CD4-positive, alpha-beta T cell treated with Interleukin-12 subunit alpha and Interleukin-12 subunit beta, for 1 hour (primary cell): ENCODE results near the gene EID3.
"Not testable (repeated sequence)": the region's sequence is repeated elsewhere in the genome, so short reads cannot be mapped to it uniquely, and the experiment has no call there.

Experiments
- DNase-seq: peaks from one replicate; pipeline ENCODE4 v3.0.0-alpha.2; 2020

Gene EID3

DNA sequence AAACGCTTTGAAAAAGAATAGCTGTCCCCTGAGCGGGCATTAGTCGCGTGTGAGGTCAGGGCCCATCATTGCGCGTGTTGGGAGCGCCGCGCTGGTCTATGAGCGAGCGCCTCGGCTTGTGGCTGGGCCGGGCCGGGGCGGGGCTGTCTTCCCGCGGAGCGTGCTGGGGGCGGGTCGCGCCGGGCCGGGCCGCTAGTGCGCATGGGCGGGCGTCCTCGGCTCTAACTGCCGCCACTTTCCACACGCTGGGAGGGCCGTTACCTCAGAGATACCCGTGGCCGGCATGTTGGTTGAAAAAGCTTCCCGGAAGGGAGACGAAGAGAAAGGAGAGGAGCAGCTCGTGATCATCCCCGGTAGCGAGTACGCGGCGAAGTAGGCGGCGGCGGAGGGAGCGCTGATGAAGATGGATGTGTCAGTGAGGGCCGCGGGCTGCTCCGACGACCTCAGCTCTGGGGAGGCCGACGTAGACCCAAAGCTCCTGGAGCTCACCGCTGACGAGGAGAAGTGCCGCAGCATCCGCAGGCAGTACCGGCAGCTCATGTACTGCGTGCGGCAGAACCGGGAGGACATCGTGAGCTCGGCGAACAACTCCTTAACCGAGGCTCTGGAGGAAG, at the start of gene EID3:
Gene EID3 (plus strand): TSS at position 202 of the 614 bp plus-strand sequence. CDS start 196 bp downstream, at position 398.
- peak; percentile 94 for DNase-seq

DNA sequence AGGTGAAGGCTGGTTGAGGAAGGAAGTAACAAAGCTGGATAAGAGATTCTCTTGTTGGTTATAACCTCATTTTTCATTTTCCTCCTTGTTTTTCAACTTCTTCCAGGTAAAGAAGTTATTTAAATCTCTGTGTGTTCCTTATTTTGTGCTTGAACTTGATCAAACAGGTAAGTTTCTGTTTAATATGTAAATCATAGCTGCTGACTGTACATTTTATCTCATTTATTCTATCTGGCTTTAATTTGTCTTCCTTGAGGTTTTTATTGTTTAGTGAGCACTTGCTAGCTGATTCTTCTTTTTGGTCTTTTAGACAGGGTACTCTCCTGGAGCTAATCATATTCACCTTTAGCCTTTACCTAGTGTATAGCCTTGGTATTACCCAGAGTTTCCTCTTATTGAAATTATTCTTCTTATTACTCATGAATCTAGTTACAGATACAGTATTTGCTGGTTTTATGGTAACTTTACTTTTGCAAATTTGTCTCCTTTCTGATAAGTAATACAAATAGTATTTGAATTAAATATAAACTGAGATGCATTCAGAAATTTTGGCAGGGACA, 45.5 kb upstream of the EID3 start:
- no peak for DNase-seq

DNA sequence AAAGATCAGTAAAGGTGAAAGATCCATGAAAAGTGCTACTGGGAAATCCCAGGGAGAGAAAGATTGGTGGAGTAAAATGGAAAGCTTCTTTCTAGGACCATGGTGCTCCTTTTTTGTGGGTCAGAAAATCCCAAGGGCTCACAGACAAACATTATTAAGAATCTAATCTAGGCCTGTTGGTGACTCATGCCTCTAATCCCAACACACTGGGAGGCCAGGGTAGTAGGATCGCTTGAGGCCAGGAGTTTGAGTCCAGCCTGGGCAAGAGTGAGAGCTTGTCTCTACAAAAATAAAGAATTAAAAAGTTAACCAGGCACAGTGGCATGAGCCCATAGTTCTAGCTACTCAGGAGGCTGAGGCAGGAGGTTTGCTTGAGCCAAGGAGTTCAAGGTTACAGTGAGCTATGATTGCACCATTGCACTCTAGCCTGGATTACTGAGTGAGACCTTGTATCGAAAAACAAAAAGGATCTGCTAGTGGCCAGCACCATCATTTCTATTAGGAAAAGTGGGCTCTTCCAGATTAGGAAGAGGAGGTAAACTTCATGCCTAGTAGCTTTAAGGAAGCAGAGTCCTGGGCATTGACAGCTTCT, 45.0 kb upstream of the EID3 start:
- no peak for DNase-seq

DNA sequence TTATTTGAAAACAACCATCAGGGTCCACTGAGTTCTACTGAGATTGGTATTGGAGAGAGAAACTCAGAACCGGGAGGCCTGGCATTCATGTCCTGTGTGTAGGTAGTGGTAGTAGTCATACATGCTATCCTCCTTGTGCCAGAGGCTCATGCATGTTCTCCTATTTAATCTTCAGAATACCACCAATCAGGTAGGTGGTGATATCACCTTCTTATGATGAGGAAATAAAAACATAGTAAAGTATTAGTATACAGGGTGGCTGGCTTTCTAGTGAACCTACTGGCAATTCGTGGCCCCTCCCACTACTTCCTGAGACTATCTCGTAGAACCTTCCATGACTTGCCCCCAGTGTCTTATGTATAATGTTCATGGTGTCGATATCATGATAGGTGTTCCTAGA, 40.5 kb upstream of the EID3 start:
- no peak for DNase-seq

DNA sequence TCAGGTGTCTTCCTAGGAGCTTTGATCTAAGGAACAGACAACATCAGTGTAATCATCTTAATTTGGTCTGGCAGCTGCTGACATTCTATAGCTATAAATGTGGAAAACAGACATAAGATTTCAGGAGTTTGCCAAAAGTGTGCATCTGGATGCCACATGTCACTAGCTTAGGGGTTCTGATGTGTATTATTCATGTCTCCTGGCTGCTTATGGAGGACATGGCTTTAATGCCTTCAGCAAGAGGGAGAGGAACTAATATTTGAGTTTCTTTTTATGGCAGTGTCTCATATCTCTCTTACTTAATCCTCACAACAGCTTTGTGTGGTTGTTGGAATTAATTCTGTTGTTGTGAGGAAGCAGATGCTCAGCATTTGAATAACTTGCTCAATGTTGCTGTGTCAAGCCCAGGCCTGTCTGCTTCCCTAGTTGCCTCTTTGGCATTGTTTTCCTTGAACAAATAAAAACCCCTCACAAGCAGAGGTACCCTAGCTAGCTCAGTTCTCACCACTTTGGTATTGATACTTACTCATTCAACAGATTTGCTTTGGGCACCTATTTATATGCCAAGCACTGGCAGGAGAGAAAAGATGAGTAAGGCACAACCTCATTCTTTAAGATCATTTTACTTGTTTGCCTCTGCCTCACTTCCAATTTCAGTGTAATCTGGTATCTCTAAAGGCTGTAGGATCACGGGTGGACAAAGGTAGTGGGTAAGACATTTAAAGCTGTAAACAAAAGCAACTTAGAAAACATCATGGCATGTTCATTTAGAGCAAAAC, 39.8 kb upstream of the EID3 start:
- no peak for DNase-seq

DNA sequence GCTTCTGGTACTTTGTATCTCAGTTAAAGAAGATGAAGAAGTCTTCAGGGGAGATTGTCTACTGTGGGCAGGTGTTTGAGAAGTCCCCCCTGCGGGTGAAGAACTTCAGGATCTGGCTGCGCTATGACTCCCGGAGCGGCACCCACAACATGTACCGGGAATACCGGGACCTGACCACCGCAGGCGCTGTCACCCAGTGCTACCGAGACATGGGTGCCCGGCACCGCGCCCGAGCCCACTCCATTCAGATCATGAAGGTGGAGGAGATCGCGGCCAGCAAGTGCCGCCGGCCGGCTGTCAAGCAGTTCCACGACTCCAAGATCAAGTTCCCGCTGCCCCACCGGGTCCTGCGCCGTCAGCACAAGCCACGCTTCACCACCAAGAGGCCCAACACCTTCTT, 38.1 kb upstream of the EID3 start:
- DNase-seq, result not testable (repeated sequence)

DNA sequence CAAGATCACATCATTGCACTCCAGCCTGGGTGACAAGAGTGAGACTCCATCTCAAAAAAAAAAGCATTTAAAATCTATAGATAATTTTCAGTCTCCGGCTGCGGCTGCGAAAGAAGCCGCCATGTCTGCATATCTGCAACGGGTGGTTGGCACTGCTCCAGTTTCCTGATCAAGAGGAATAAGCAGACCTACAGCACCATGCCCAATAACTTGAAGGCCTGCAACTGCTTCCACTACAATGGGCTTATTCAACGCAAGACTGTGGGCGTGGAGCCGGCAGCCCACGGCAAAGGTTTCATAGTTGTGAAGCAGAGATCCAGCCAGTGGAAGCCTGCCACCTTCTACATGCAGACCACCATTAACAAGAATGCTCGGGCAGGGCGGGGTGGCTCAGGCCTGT, 30.6 kb upstream of the EID3 start:
- DNase-seq, result no peak

DNA sequence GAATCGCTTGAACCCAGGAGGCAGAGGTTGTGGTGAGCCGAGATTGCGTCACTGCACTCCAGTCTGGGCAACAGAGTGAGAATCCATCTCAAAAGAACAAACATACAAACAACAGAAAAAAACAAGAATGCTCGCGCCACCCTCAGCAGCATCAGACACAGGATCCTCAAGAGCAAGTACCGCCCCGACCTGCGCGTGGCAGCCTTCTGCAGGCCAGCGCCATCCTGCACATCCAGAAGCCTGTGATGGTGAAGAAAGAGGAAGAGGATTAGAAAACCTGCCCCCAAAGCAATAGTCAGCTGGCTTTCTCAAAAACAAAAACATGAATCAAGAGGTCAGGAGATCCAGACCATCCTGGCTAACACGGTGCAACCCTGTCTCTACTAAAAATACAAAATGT, 30.0 kb upstream of the EID3 start:
- no peak for DNase-seq

DNA sequence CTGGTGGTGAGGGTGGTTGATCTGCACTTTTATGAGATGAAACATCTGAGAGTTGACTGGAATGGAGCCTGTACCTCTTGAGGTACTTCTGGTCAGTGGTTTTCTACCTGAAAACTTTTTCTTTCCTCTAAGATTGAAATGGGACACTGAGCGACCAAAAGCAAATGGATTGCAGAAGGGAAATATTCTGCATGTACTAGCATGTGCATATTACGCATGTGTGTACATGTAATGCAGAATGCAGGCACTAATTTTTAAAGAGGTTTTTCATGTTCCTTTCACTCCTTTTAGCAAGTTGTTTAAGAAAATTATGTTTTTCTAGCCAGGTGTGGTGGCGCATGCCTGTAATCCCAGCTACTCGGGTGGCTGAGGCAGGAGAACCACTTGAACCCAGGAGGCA, 28.7 kb upstream of the EID3 start:
- no peak for DNase-seq

DNA sequence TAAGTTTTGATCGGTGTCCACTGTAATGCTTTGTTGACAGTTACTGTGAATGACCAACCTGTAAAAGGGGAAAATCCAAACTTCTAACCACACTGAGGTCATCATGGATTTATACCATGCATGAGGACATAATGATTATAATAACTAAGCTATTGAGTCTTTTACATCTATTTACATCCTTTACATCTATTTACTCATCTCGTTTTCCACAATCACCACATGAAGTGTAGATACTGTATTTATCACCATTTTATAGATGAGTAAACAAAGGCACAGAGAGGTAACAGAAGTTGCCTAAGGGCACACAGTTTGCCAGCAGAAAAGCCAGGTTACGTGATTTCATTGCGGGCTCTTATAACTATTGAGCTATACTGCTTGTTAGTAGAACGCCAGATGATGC, 27.9 kb upstream of the EID3 start:
- no peak for DNase-seq

DNA sequence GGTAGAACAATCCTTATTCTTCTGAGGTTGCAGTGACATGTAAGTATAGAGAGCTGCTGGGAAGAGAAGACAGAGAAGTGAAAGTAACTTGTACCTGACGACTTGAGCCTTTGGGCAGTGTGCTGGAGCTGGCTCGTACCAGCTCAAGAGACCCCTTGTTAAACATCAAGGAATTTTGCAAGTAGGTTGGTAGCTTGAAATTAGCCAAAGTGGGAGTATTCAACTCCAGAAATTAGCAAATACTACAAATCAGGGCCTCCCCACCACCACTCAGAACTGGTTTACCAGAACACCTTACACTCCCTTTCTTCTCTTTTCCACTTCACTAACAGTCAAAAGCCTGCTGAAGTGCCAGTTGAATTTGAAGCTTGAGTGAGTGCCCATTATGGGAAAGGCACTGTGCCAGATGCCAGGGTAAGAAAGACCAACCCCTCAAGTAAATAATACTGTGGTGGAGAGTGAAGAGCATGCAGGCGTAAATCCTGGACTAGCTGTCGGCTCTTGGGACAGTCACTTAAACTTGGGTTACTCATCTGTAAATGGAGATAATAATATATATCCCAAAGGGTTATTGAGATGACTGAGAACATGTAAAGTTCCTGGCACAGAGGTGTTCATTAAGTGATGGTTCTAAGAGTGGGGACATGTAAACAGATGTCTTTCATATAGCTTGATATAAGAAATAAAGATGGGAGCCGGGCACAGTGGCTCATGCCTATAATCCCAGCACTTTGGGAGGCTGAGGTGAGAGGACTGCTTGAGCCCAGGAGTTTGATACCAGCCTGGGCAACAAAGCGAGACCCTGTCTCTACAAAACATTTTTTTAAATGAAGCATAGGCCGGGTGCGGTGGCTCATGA, 27.0 kb upstream of the EID3 start:
- no peak for DNase-seq

DNA sequence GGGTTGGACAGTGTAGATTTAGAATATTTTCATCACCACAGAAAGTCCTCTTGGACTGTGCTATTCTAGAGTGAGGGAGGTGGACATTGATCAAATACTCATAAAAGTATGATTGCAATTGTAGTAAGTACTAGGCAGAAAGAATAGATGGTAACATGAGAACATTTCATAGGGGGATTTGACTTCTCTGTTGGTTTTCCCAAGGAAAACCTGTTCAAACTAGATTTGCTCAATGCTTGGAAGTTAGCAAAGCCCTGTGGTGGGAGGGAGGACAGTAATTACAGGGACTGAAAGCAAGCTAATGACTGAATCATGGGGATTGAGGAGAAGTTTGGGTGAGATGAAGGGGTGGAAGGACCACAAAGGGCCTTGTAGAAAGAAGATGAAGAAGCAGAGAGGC, 24.4 kb upstream of the EID3 start:
- no peak for DNase-seq

DNA sequence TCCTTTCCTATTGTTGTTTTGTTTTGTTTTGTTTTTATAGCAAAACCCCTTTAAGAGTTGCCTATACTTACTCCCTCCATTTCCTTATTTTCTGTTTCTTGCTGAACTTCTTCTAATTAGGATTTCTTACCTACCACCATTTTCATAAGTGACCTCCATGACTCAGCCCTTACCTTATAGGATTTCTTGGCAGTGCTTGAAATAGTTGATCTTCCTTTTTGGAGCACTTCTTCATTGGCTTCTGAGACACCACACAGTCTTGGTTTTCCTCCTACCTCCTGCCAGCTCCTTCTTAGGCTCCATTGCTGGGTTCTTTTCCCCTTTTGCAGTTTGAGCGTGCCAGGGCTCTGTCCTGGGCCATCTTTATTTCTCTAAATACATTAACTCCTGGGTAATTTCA, 23.4 kb upstream of the EID3 start:
- DNase-seq, result no peak

DNA sequence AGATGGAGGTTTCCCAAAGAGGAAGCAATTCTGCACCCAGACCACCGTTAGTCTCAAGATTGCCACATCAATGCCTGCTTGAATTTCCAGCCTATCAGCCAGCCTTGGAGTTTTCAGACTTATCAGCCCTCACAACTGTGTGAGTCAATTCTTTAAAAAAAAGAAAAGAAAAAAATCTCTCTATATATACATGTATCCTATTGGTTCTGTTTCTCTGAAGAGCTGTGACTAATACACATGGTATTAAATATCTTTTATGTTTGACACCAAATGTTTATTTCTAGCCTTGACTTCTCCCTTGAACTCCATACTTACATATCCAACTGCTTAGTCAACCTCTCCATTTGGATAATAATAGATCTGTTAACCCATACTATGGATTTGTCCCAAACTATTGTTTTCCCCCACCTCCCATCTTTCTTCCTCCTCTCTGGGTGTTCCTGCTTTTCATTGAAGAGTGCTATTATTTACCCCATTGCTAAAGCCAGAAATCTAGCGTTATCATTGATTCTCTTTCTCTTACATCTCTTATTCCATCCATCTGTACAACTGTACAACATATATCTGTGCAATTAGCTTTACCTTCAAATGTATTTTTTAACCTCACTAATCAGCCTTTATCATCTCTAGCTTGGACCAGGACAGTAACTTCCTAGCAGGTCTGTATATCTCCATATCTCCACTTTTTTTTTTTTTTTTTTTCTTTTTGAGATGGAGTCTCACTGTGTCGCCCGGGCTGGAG, 22.7 kb upstream of the EID3 start:
- no peak for DNase-seq

DNA sequence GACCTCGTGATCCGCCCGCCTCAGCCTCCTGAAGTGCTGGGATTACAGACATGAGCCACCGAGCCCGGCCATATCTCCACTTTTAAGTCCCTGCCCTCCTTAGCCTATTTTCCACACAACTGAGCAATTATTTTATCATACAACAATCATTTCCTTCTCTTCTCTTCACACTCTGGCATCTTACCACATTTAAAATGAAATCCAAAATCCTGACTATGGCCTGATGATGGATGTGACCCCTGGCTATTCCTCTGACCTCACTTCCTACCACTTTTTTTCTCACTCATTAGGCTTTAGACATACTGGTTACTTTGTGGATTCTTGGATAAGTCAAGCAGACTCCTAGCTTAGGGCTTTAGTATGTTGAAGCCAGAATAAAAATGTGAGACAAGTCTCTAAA, 21.9 kb upstream of the EID3 start:
- no peak for DNase-seq

DNA sequence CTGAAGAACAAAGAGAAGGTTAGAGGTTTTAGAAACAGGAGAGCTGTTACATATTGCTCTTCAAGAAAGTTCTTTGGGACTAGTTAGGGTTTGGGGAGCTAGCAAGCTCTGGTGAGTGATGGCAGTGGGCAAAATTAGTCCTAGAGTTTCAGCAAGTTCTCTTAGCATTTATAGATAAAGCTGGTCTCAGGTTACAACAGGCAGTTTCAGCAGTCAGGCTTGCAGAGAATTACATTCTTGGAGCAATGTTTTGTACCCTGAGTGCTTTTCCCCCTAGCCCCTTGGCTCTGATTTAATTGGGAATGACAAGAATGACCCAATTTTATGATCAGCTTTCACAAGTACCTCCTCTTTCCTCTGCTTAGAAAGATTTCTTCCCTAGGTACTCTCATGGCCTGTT, 21.4 kb upstream of the EID3 start:
- DNase-seq, result no peak

DNA sequence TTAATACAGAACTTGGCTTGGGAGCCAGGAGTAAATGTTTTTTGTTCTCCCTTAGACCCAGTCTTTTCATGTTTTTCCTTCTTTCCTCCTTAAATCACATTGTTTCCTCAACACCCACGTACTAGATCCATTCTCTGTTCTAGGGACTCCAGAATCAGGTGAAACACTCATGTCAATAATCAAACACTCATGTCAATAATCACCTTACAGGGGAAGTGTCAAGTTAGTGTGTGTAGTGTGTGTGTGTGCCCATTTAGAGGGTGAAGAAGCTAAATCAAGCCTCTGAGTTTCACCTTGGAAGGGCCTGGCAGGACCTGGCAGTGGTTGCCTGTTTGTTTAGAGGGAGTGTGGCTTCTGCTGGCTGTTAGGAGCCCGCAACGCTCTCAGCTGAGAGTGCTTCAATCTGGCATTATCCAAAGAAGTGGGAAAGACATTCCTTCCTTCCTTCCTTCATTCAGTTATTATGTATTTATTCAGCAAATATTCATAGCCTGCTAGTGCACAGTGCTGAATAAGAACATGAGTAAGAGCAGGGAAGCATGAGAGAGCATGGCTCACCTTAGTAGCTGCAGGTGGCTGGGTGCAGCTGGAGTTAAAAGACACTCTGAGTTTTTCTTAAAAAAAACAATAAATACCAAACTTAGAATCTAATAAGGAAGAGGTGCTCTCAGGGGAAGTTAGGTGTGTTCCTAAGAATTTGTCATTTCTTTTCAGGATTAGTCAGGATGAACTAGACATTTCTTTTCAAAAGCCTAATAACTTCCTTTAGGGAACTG, 17.6 kb upstream of the EID3 start:
- DNase-seq, result no peak

DNA sequence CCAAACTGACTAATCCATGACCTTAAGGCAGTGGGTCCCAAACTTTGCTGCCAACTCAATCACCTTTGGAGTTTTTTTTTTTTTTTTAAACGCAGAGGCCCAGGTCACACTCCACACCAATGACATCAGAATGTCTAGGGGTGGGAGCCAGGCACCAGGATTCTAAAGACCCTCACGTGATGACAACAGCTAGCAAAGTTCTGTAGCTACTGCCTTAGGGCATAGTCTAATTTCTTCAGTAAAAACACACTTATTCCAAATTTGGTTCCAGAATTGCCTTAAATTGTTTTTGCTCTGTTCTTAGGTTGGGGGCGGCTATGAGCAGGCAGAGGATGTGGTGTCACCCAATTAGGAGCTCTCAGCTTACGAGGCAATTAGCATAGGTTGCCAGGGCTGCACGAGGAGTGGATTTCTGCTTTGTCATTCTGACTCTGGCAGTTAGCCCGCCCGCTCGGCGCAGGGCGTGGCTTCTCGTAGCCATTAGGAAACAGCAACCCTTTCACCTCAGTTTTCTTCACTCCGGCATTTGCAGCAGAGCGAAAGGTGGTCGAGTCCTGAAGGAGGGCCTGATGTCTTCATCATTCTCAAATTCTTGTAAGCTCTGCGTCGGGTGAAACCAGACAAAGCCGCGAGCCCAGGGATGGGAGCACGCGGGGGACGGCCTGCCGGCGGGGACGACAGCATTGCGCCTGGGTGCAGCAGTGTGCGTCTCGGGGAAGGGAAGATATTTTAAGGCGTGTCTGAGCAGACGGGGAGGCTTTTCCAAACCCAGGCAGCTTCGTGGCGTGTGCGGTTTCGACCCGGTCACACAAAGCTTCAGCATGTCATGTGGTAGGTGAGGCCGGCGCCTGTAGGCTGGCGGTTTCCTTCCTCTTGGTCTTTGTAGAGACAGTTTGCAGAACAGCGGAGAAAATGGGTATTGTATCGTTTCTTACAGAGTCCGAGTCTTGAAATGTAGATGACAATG, 16.7 kb upstream of the EID3 start:
- peak; percentile 89 for DNase-seq

DNA sequence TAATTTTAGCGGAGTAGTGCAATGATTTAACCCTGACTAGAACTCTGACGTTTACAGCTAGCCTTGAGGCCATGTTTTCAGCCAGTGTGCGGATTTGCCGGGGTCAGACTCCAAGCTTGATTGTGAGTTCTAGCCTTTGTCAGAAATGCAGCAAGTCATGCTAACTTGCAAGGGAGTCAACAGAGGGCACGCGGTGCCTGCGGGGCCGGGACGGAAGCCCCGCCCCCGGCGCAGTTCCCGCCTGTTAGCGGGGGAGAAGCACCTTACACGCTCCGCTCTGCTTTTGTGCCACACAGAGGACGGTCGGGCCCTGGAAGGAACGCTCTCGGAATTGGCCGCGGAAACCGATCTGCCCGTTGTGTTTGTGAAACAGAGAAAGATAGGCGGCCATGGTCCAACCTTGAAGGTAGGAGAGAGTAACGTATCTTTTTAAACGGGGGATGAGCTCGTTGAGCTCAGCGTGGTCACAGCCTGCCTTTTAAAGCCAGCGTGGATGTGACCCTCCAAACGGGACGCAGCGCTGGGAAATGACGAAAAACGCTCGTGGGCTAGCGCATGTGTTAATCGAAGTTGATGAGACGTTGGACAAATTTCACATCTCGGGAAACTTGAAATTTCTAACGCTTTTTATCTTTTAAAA, 14.8 kb upstream of the EID3 start:
- DNase-seq, result peak; percentile 87

DNA sequence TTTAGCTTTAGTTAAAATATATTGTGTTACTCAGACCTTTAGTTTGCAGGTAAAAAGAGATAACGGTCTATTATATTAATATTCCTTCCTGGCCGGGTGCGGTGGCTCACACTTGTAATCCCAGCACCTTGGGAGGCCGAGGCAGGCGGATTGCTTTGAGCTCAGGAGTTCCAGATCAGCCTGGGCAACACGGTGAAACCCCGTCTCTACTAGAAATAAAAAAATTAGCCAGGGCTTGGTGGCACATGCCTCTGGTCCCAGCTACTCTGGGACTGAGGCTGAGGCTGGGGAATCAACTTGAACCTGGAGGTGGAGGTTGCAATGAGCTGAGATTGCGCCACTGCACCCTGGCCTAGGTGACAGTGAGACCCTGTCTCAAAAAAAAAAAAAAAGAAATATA, 13.2 kb upstream of the EID3 start:
- no peak for DNase-seq
